ENCODE results near the gene FGF22.

The FGF22 gene

DNA sequence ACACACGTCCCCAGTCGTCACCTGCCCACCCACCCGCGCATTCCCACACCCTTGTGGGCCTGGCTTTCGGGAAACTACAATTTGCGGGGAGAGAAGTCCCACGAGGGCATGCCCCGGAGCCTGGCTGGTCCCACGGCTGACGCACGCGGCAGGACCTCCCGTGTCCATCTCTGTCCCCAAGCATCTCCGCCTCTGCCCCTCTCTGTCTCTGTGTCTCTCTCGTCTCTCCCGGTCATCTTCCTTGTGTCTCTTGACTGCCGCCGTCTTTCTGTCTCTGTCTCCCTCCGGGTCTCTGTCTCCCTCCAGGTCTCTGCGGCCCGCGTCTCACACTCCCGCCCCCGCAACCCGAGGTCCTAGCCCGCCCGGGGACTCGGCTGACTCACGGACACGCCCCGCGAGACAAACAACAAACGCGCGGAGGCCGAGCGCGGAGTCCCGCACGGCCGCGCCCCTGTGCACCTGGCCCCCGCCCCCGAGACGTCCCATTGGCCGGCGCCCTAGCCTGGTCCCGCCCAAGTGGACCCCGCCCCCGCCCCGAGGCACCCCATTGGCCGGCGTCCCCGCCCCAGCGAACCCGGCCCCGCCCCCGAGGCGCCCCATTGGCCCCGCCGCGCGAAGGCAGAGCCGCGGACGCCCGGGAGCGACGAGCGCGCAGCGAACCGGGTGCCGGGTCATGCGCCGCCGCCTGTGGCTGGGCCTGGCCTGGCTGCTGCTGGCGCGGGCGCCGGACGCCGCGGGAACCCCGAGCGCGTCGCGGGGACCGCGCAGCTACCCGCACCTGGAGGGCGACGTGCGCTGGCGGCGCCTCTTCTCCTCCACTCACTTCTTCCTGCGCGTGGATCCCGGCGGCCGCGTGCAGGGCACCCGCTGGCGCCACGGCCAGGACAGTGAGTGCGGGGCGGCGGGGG, at the start of gene FGF22:
TSS of gene FGF22 (plus strand) at position 627 of the 908 bp plus-strand sequence. CDS start at position 674, 47 bp downstream.
- Histone ChIP-seq H3K27ac (ENCODE audit: low read length) (no peak within 1 kb of the TSS), H3K36me3 (ENCODE audit: control insufficient read depth in 1 of 2, insufficient read depth in 2 of 2, low read length in 2 of 2) (peaks cover 0 to under 1% of the 10 kb centered on the region in 2 donors), H3K4me1 (ENCODE audit: control insufficient read depth in 1 of 2, insufficient read depth in 2 of 2, low read length in 2 of 2) (peaks cover 0 to 11% of the 10 kb centered on the region in 2 donors), H3K4me3 (ENCODE audit: low read depth in 1 of 2, low read length in 2 of 2) (peak within 1 kb of the TSS; percentile 26 to 53), H3K27me3 (ENCODE audit: low read depth, low read length) (no peaks in the 10 kb centered on the region), H3K9me3 (ENCODE audit: control insufficient read depth in 1 of 2, low read length in 2 of 2) (no peaks in the 10 kb centered on the region)

DNA sequence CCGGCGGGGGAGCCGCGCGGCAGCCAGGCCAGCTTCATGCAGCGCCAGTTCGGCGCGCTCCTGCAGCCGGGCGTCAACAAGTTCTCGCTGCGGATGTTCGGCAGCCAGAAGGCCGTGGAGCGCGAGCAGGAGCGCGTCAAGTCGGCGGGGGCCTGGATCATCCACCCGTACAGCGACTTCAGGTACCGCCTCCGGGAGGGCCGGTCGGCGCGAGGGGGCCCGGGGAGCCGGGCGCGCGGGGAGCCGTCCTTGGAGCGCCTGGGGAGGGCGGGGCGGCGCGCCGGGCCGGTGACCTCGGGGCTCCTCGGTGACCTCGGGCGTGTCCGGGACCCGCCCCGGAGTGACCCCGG, 49.3 kb upstream of the FGF22 start:
- Histone ChIP-seq H3K27me3 (ENCODE audit: low read depth, low read length) (peaks cover 18% of the 10 kb centered on the region), H3K4me3 (ENCODE audit: low read depth in 1 of 2, low read length in 2 of 2) (no peak overlapping the region), H3K9me3 (ENCODE audit: control insufficient read depth in 1 of 2, low read length in 2 of 2) (no peaks in the 10 kb centered on the region), H3K4me1 (ENCODE audit: control insufficient read depth in 1 of 2, insufficient read depth in 2 of 2, low read length in 2 of 2) (peaks cover 0 to 23% of the 10 kb centered on the region in 2 donors), H3K27ac (ENCODE audit: low read length) (no peak overlapping the region), H3K36me3 (ENCODE audit: control insufficient read depth in 1 of 2, insufficient read depth in 2 of 2, low read length in 2 of 2) (no peaks in the 10 kb centered on the region)

DNA sequence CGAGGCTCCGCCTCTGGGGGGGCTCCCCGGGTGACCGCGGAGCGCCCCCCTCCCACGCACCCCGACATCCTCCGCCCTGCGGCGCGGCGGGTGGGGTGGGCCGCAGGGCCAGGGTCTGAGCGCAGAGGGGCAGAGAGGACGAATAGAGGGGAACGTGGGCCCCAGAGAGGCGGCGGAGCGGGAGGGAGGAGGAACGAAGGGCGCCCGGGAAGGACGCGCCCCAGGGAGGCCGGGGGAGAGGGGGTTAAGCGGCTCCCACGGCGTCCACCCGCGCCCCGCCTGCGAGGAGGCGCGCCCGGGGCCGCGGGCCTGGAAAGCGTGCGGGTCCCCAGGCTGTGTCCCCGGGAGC, 49.0 kb upstream of the FGF22 start:
- H3K36me3 ChIP-seq (ENCODE audit: control insufficient read depth in 1 of 2, insufficient read depth in 2 of 2, low read length in 2 of 2): no peaks in the 10 kb centered on the region
- peaks cover 18% of the 10 kb centered on the region for H3K27me3 ChIP-seq (ENCODE audit: low read depth, low read length)
- H3K9me3 ChIP-seq (ENCODE audit: control insufficient read depth in 1 of 2, low read length in 2 of 2): no peaks in the 10 kb centered on the region
- no peak overlapping the region for H3K4me3 ChIP-seq (ENCODE audit: low read depth in 1 of 2, low read length in 2 of 2)
- H3K4me1 ChIP-seq (ENCODE audit: control insufficient read depth in 1 of 2, insufficient read depth in 2 of 2, low read length in 2 of 2): peaks cover 0 to 23% of the 10 kb centered on the region in 2 donors
- H3K27ac ChIP-seq (ENCODE audit: low read length): no peak overlapping the region

DNA sequence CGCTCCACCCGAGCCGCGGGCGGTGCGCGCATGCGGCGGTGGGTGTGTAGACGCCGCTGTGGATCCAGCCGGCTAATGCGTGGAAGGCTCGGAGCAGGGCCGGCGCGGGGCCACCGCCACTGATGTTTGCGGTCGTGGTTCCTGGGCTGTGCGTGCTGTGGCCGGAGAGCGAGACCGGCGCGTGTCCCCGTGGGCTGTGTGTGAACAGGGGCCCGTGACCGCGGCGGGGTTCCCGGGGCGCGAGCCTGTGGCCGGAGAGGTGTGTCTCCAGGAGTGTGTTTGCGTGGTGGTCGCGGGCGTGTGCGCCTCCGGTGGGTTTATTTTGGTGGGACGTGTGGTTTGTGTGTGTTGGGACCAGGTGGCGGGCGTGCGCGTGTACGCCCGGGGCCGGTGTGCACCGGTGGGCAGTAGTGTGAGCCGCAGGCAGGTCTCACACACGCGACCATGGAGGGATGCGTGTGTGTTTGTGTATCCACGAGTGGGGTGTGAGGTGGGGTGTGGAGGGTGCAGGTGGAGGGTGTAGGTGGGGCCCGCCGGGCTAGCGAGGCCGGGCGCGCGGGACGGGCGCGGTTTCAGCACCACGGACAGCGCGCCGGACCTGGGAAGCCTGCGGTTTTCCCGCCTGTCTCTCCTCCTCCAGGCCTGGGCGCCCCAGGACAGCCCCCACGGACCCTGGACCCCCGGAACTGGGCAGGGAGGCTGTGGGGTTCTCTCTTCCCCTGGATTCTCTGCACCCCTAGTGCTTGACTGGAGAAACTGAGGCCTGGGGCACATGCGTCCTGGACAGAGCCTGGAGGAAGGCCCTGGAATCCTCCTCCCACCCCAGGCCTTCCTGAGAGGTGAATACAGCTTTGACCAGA, 48.4 kb upstream of the FGF22 start:
- H3K9me3 ChIP-seq (ENCODE audit: control insufficient read depth in 1 of 2, low read length in 2 of 2): no peaks in the 10 kb centered on the region
- H3K36me3 ChIP-seq (ENCODE audit: control insufficient read depth in 1 of 2, insufficient read depth in 2 of 2, low read length in 2 of 2): no peaks in the 10 kb centered on the region
- H3K4me1 ChIP-seq (ENCODE audit: control insufficient read depth in 1 of 2, insufficient read depth in 2 of 2, low read length in 2 of 2): peaks cover 0 to 23% of the 10 kb centered on the region in 2 donors
- no peak overlapping the region for H3K4me3 ChIP-seq (ENCODE audit: low read depth in 1 of 2, low read length in 2 of 2)
- H3K27me3 ChIP-seq (ENCODE audit: low read depth, low read length): peaks cover 18% of the 10 kb centered on the region
- H3K27ac ChIP-seq (ENCODE audit: low read length): no peak overlapping the region

DNA sequence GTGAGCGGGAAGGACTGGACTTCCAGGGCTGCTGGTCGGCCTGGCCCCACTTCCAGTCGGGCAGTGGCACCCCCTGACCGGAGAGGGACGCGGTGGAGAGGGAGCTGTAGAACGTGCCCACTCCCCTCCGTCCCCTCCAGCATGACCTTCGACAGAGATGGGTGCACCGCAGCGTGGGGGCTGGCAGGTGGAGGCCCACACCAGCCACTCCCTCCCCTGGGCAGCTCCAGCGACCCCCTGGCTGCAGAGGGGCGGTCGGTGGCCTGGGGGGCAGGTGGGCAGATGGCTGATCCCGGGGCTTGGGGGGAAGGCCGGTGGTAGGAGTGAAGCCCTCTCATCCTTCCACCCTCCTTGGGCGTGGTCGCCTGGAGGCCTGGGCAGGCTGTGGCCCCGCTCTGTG, 47.6 kb upstream of the FGF22 start:
- Histone ChIP-seq H3K36me3 (ENCODE audit: control insufficient read depth in 1 of 2, insufficient read depth in 2 of 2, low read length in 2 of 2) (no peaks in the 10 kb centered on the region), H3K4me1 (ENCODE audit: control insufficient read depth in 1 of 2, insufficient read depth in 2 of 2, low read length in 2 of 2) (peaks cover 0 to 23% of the 10 kb centered on the region in 2 donors), H3K27me3 (ENCODE audit: low read depth, low read length) (peaks cover 18% of the 10 kb centered on the region), H3K9me3 (ENCODE audit: control insufficient read depth in 1 of 2, low read length in 2 of 2) (no peaks in the 10 kb centered on the region), H3K27ac (ENCODE audit: low read length) (no peak overlapping the region), H3K4me3 (ENCODE audit: low read depth in 1 of 2, low read length in 2 of 2) (no peak overlapping the region)

DNA sequence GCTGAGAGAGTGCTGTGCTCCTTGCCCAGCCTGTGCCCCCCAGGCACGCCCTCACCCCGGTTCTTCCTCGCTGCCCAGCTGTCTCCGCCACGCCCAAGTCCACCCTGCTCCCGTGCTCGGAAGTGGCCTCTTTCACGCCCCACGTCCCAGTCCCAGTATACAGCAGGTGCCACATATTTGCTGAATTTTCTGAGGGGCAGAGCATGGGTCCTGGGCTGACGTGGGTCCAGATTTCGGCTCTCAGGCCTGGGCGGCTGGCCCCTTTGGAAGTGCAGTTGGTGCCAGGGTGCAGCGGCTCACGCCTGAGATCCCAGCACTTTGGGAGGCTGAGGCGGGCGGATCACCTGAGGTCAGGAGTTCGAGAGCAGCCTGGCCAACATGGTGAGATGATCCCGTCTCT, 46.6 kb upstream of the FGF22 start:
- Histone ChIP-seq H3K27me3 (ENCODE audit: low read depth, low read length) (peaks cover 18% of the 10 kb centered on the region), H3K9me3 (ENCODE audit: control insufficient read depth in 1 of 2, low read length in 2 of 2) (no peaks in the 10 kb centered on the region), H3K4me3 (ENCODE audit: low read depth in 1 of 2, low read length in 2 of 2) (no peak overlapping the region), H3K36me3 (ENCODE audit: control insufficient read depth in 1 of 2, insufficient read depth in 2 of 2, low read length in 2 of 2) (no peaks in the 10 kb centered on the region), H3K4me1 (ENCODE audit: control insufficient read depth in 1 of 2, insufficient read depth in 2 of 2, low read length in 2 of 2) (peaks cover 0 to 20% of the 10 kb centered on the region in 2 donors), H3K27ac (ENCODE audit: low read length) (no peak overlapping the region)

DNA sequence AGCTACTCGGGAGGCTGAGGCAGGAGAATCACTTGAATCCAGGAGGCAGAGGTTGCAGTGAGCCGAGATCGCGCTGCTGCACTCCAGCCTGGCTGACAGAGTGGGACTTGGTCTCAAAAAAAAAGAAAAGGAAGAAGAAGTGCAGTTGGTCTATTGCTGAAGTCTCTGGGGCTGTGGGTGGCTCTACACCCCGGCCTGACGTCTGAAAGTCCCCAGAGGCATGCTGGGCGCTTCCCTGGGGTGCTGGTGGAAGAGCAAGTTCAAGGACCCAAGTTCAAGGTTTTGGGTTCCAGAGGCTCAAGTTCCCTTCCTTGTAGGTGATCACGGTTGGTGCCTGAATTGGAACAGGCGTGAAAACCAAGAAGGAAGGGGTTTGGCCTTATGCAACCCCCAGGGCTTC, 46.2 kb upstream of the FGF22 start:
- peaks cover 0 to 16% of the 10 kb centered on the region in 2 donors for H3K4me1 ChIP-seq (ENCODE audit: control insufficient read depth in 1 of 2, insufficient read depth in 2 of 2, low read length in 2 of 2)
- H3K27me3 ChIP-seq (ENCODE audit: low read depth, low read length): peaks cover 16% of the 10 kb centered on the region
- H3K9me3 ChIP-seq (ENCODE audit: control insufficient read depth in 1 of 2, low read length in 2 of 2): no peaks in the 10 kb centered on the region
- no peak overlapping the region for H3K27ac ChIP-seq (ENCODE audit: low read length)
- H3K4me3 ChIP-seq (ENCODE audit: low read depth in 1 of 2, low read length in 2 of 2): no peak overlapping the region
- H3K36me3 ChIP-seq (ENCODE audit: control insufficient read depth in 1 of 2, insufficient read depth in 2 of 2, low read length in 2 of 2): no peaks in the 10 kb centered on the region

DNA sequence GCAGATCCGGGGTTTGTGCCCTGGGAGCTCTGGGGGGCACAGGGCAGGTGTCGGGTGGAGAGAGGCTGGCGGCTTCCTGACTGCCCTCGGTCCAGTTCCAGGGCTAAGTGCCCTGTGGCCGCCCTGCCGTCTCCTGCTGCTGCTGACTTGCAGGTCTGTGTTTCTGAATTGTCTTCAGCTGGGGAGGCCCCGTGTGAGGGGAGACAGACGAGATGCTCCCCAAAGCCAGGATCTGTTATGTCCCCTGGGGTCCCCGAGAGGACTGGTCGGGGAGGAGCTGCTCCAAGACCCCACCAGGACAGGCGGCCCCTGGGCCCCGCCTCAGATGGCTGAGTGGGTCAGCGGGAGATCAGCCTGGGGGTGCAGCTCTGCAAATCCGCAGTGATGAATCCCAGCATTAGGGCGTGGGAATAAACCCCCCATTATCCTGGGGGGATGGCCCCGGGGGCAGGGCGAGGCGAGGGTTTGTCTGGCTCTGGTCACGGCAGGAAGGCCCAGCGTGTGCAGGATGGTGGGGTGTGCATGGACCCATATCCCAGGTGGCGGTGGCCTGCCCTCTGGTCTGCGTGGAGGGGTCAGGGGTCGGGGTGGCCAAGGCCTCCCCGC, 45.3 kb upstream of the FGF22 start:
- H3K36me3 ChIP-seq (ENCODE audit: control insufficient read depth in 1 of 2, insufficient read depth in 2 of 2, low read length in 2 of 2): no peaks in the 10 kb centered on the region
- H3K4me1 ChIP-seq (ENCODE audit: control insufficient read depth in 1 of 2, insufficient read depth in 2 of 2, low read length in 2 of 2): peaks cover 0 to 7% of the 10 kb centered on the region in 2 donors
- peaks cover 8% of the 10 kb centered on the region for H3K27me3 ChIP-seq (ENCODE audit: low read depth, low read length)
- H3K9me3 ChIP-seq (ENCODE audit: control insufficient read depth in 1 of 2, low read length in 2 of 2): no peaks in the 10 kb centered on the region
- H3K4me3 ChIP-seq (ENCODE audit: low read depth in 1 of 2, low read length in 2 of 2): no peak overlapping the region
- H3K27ac ChIP-seq (ENCODE audit: low read length): no peak overlapping the region

DNA sequence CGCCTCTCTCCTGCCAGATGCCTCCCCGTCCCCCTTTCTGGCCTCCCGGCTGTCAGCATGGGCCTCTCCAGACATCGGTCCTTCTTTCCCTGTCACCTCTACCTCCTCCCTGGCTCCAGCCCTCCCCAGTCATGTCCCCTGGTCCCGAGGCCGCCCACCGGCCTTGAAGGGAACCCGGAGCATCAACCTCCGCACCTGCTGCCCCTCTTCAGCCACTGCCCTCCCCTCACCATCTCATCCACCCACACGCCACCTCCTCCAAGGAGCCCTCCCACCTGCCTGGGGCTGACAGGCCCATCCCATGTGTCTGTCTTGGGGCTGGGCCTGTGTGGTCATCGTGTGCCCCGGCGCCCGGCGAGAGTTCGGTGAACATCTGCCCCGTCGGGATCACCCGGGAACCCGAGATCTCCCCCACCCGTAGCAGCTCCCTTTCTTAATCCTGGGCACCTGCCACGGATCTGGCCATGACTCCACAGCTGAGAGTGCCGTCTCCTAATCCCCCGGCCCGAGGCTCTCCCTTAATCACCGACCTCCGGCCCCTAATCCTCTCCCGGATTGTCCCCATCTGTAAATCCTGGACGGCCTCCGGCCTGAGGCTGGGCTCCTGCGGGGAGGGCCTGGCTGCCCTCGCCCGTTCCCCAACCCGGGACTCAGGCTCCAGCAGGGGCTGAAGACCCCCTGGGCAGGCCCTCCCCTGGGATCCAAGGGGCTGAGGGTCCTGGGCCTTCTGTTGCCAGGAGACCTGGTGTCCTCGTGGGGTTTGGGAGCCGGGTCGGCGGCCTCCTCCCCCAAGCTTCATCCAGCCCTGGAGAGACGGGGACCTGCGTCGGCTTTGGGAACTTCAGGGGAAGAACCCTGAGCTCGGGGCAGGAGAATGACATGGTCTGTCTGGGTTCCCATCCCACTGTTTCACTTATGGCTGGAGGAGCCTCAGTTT, 44.1 kb upstream of the FGF22 start:
- no peak overlapping the region for H3K27ac ChIP-seq (ENCODE audit: low read length)
- no peaks in the 10 kb centered on the region for H3K36me3 ChIP-seq (ENCODE audit: control insufficient read depth in 1 of 2, insufficient read depth in 2 of 2, low read length in 2 of 2)
- H3K9me3 ChIP-seq (ENCODE audit: control insufficient read depth in 1 of 2, low read length in 2 of 2): no peaks in the 10 kb centered on the region
- peaks cover 0 to 5% of the 10 kb centered on the region in 2 donors for H3K4me1 ChIP-seq (ENCODE audit: control insufficient read depth in 1 of 2, insufficient read depth in 2 of 2, low read length in 2 of 2)
- H3K27me3 ChIP-seq (ENCODE audit: low read depth, low read length): peaks cover 8% of the 10 kb centered on the region
- no peak overlapping the region for H3K4me3 ChIP-seq (ENCODE audit: low read depth in 1 of 2, low read length in 2 of 2)

- Histone ChIP-seq H3K9me3 (ENCODE audit: control insufficient read depth in 1 of 2, low read length in 2 of 2) (no peaks in the 10 kb centered on the region), H3K27ac (ENCODE audit: low read length) (no peak overlapping the region), H3K36me3 (ENCODE audit: control insufficient read depth in 1 of 2, insufficient read depth in 2 of 2, low read length in 2 of 2) (no peaks in the 10 kb centered on the region), H3K4me3 (ENCODE audit: low read depth in 1 of 2, low read length in 2 of 2) (no peak overlapping the region), H3K4me1 (ENCODE audit: control insufficient read depth in 1 of 2, insufficient read depth in 2 of 2, low read length in 2 of 2) (no peaks in the 10 kb centered on the region), H3K27me3 (ENCODE audit: low read depth, low read length) (peaks cover 6% of the 10 kb centered on the region)
These were observed 43.4 kb upstream of the FGF22 start for GRCh38 chr19:596263-596655.
